NCI-H2107 (cell line): ENCODE measurements around the gene CNOT2.

Source experiments
- DNase-seq: peaks from one replicate; lab custom pipeline; 2025; lab: John Stamatoyannopoulos, UW

Gene CNOT2

GRCh38 chr12:70306676-70307075 lies 63.4 kb downstream of the CNOT2 start:
- DNase-seq, result no peak

- DNase-seq, result no peak
Measured at GRCh38 chr12:70307868-70308267, 64.6 kb downstream of the CNOT2 start.

GRCh38 chr12:70309348-70309747 lies 66.1 kb downstream of the CNOT2 start:
- no peak for DNase-seq

GRCh38 chr12:70314145-70314544 lies 70.9 kb downstream of the CNOT2 start:
- no peak for DNase-seq

- DNase-seq, result no peak
Measured at GRCh38 chr12:70317781-70318180, 74.5 kb downstream of the CNOT2 start.

- DNase-seq, result no peak
Measured at GRCh38 chr12:70319605-70320004, 76.4 kb downstream of the CNOT2 start.

- DNase-seq, result no peak
Measured at GRCh38 chr12:70321191-70321590, 78.0 kb downstream of the CNOT2 start.

- no peak for DNase-seq
Measured at GRCh38 chr12:70327541-70327940, 84.3 kb downstream of the CNOT2 start.

- no peak for DNase-seq
Measured at GRCh38 chr12:70329728-70330127, 86.5 kb downstream of the CNOT2 start.

GRCh38 chr12:70330158-70330557 lies 86.9 kb downstream of the CNOT2 start:
- no peak for DNase-seq

GRCh38 chr12:70332236-70332635 lies 89.0 kb downstream of the CNOT2 start:
- DNase-seq, result no peak

GRCh38 chr12:70334742-70335141 lies 91.5 kb downstream of the CNOT2 start:
- DNase-seq, result no peak

- no peak for DNase-seq
Measured at GRCh38 chr12:70338531-70338930, 95.3 kb downstream of the CNOT2 start.

- DNase-seq, result no peak
Measured at GRCh38 chr12:70351076-70351475, 107.8 kb downstream of the CNOT2 start.

GRCh38 chr12:70353780-70354660 lies 110.8 kb downstream of the CNOT2 start:
- DNase-seq, result no peak

- DNase-seq, result no peak
Measured at GRCh38 chr12:70354787-70355186, 111.6 kb downstream of the CNOT2 start.

GRCh38 chr12:70355972-70356371 lies 112.7 kb downstream of the CNOT2 start:
- DNase-seq, result no peak

GRCh38 chr12:70359458-70360197 lies 116.4 kb downstream of the CNOT2 start:
- DNase-seq, result no peak

GRCh38 chr12:70360218-70360617 lies 117.0 kb downstream of the CNOT2 start:
- DNase-seq, result no peak

- no peak for DNase-seq
Measured at GRCh38 chr12:70364695-70365397, 121.6 kb downstream of the CNOT2 start.

- DNase-seq, result no peak
Measured at GRCh38 chr12:70365398-70365647, 122.1 kb downstream of the CNOT2 start.

- DNase-seq, result no peak
Measured at GRCh38 chr12:70365648-70366518, 122.7 kb downstream of the CNOT2 start, which contains the start of gene KCNMB4. Gene KCNMB4 (plus strand): TSS chr12:70366290. CDS start chr12:70366735, 445 bp downstream.
